DMS 273 treated with DMSO at 0.1 percent for 48 hours (cell line): Measurements from ENCODE around the gene IL1R1.
"Not testable (repeated sequence)": the region's sequence is repeated elsewhere in the genome, so short reads cannot be mapped to it uniquely, and the experiment has no call there.

ENCODE experiments used
- DNase-seq: peaks from one replicate; lab custom pipeline; 2025; lab: John Stamatoyannopoulos, UW

IL1R1 gene

GRCh38 chr2:102141970-102142828 lies at the start of gene IL1R1:
Gene IL1R1, plus strand, starts transcription at chr2:102142746. Its CDS starts 14,979 bp downstream, at chr2:102157725.
- no peak for DNase-seq

GRCh38 chr2:102093662-102094061 lies 48.9 kb upstream of the IL1R1 start:
- no peak for DNase-seq

- DNase-seq, result no peak
Observed at GRCh38 chr2:102094917-102095316, 47.6 kb upstream of the IL1R1 start.

- no peak for DNase-seq
Observed at GRCh38 chr2:102096103-102096502, 46.4 kb upstream of the IL1R1 start.

DNA sequence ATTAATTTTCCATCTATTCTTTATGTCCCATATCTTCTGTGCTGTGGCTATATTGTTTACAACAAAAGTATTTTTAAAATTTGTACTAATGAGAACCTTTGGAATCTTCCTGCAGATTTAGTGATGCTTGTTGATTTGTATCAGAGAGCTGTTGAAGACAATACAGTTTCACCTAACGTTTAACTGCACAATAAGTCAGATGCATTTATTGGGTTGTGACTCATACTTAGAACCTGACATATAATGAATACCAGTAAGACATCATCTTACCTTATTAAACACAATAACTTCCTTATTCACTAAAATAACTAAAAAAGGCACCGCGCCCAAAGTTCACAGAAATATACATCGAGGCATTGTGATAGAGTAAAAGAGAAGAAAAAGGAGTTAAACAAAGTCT lies 43.8 kb upstream of the IL1R1 start:
- no peak for DNase-seq

- no peak for DNase-seq
Observed at GRCh38 chr2:102099536-102100298, 42.8 kb upstream of the IL1R1 start.

DNA sequence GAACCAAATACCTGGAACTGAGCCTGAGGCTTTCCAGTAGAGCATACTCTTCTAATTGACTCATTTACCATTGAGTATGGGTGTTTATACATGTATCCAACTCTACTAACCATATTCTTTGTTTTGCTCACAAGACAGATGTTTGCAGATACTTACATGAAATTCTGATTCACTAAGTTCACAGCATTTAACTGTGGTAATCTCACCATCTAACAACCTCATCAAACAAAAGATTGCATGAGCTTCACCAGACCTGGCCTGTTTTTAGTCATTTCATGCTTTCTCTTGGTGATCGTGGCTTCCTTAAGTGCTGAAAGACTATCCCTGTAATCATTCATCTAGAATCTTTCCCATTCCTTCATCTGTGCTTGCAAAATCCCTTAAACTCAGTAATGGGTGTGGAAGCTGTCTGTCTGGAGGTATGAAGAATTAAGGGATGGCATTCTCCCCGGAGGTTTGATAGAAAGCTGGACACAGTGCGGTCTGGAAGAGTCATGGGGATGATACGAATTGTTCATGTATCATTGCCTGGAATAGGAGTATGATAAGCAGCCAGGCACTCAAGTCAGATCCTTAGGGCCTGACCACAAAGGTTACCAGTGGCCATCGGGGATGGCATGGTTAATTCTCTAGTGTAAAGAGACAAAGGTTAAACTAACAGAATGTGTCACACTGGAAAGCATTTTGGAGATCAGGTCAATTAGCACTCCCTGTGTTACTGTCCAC lies 42.0 kb upstream of the IL1R1 start:
- DNase-seq, result no peak

DNA sequence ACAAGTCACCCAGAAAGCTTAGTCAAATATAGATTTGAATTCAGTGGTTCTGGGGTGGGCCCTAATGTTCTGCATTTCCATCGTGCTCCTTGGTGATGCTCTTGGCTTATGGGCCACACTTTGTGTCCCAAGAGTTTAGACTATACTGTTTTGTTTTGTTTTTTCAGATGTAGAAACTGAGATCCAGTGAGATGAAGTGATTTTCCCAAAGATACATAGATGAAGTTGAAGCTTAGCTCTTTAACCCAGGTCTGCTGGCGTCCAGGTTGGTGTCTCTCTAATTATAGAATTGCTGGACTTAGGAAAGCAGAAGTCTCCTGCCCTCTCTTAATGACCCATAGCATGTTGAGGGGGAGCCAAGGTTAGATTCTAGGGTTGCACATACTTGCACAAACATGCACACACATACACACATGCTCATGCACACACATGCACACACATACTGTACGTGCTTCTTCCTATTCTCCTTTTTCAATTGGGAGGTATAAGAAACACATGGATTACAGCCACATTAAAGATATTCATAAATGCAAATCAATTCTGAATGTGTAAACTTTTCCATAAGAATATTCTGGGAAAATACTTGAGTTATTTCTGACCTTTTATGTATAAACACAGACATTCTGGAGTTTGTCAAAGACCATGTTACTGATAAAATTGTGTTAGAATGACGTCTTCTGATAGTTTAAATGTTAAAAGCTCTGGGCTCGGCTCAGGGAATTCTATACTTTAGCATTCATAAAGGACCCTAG lies 41.3 kb upstream of the IL1R1 start:
- DNase-seq, result no peak

DNA sequence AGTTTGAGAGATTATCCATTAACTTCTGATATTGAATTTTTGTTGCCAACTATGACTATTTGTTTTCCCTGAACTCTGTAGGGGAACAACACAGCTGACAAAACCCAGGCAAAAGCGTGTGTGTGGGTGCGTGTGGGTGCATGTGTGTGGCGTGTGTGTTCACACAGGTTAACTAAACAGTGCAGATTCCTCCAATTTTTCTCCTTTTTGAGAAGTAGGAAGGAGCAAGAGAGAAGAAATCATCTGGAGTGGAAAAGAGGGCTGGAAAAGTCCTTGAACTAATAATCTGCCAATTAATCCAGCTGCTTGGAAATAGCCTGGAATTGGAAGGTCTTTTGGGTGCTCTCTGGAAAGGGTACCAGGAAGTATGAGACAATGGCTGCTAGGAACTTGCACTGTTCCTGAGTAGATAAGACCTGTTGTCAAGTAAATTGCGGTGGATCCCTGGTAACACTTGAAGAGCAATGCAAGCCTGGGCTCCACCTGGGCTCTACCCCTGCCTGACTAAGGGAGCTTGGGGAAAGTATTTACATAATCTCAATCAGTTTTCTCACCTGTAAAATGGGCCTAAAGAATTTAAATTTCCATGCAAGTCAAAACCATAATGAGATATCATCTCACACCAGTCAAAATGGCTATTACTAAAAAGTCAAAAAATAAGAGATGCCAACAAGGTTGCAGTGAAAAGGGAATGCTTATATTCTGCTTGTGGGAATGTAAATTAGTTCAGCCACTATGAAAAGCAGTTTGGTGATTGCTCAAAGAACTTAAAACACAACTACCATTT lies 40.5 kb upstream of the IL1R1 start:
- no peak for DNase-seq

GRCh38 chr2:102102636-102102948 lies 40.0 kb upstream of the IL1R1 start:
- not testable (repeated sequence) for DNase-seq

- DNase-seq, result no peak
Observed at GRCh38 chr2:102103284-102103683, 39.3 kb upstream of the IL1R1 start.

GRCh38 chr2:102103992-102104871 lies 38.3 kb upstream of the IL1R1 start:
- no peak for DNase-seq

DNA sequence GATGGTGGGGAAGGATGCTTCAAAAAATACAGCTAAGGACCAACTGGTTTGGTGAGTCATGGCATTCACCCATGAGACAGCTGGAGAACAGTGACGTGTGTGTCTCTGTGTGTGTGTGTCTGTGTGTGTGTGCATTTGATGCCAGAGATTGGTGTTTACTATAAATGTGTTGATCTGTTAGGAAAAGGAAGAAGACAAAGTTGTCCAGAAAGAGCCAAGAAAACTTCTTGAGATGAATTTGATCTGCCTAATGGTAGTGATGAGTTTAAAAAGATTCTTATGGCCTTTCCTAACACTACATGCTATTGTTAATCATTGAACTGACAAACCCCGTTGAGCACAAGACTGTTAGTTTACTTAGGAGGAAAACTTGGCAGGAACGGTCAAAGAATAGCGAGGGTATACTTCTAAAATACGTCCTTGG lies 36.4 kb upstream of the IL1R1 start:
- DNase-seq, result no peak

- DNase-seq, result not testable (repeated sequence)
Observed at GRCh38 chr2:102106813-102107740, 35.5 kb upstream of the IL1R1 start.

DNA sequence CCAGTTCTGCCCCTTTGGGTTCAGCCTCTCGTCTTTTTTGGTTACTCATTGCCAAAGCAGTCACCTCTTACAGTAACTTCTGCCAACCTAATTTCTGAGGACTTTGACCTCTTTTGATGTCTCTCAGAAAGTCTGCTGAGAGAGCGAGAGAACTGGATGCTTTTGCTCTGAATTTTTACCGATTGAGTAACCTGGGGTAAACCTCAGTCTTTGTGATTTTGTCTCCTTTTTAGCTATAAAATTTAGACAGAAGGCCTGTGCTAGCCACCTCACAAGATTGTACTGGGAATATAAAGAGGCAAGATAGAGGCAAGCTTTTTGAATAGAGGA lies 34.8 kb upstream of the IL1R1 start:
- DNase-seq, result no peak

DNA sequence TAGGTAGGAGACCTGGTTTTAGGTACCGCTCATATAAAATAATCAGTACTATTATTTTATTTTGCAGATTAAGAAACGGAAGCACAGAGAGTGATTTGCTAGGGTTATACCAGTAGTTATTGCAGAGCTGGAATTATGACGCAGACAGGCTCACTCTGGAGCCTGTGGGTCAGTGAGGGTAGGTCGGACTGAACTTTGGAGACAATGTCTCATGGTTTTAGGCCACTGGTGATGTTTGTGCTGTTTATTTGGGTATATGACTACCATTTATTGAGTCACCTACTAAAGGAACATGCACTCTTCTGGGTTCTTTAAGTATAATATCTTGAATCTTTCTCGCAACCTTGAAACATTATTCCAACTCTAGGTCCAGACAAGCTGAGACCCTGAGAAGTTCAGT lies 33.5 kb upstream of the IL1R1 start:
- DNase-seq, result no peak

- no peak for DNase-seq
Observed at GRCh38 chr2:102110171-102110570, 32.4 kb upstream of the IL1R1 start.

GRCh38 chr2:102110596-102111334 lies 31.8 kb upstream of the IL1R1 start:
- no peak for DNase-seq
